GM12801 (cell line): ENCODE measurements around the gene ZMYND19.

ENCODE experiments used
- CTCF ChIP-seq: IDR thresholded peaks from one replicate; pipeline ENCODE4 v1.5.1; 2011; ENCODE audit warnings: control low read depth; ENCODE audit not compliant: insufficient read length; ENCODE audit errors: extremely low read depth

The ZMYND19 gene

GRCh38 chr9:137534256-137535119, 55.8 kb downstream of the ZMYND19 start:
- TF ChIP-seq CTCF = no peak
